Measurements from ENCODE around the gene CNNM3. TPM values are rescaled to one million over a fixed set of nuclear protein-coding genes. Genes with fewer than 3 reads are reported as not detected.

CNNM3 gene
- polyA plus RNA-seq (ENCODE audit: low read depth in 6 of 6) = 10 to 100 TPM in 1 of 6 donors, 1 to 10 TPM in 5; 4.3 to 16.3 (median 6.1) TPM

- DNase-seq = peak; percentile 99
- Mint-ChIP-seq H3K4me3 (peak within 1 kb of the TSS; percentile 84 to 97 (median 92)), H3K36me3 (peaks cover 0 to 7% of the 10 kb centered on the region in 2 donors), H3K27me3 (no peaks in the 10 kb centered on the region), H3K4me1 (peaks cover 45 to 58% (median 51%) of the 10 kb centered on the region in 3 donors), H3K9me3 (no peaks in the 10 kb centered on the region), H3K27ac (peak within 1 kb of the TSS; percentile 47 to 92 (median 58))
- peak; percentile 88 to 90 for ATAC-seq (ENCODE audit: low read depth in 2 of 2)
Observed at GRCh38 chr2:96816127-96816835, at the start of gene CNNM3. CNNM3 (plus strand) TSS chr2:96816268; CDS start chr2:96816278, 10 bp downstream.

GRCh38 chr2:96767135-96767871 lies 48.8 kb upstream of the CNNM3 start:
- Mint-ChIP-seq H3K9me3 (no peaks in the 10 kb centered on the region), H3K27ac (peak overlapping the region in 3 of 6 donors; percentile 22 to 68 (median 62)), H3K4me1 (peaks cover 55 to 79% (median 67%) of the 10 kb centered on the region in 3 donors), H3K27me3 (no peaks in the 10 kb centered on the region), H3K36me3 (no peaks in the 10 kb centered on the region), H3K4me3 (peak overlapping the region; percentile 38 to 85 (median 69))
- no peak for ATAC-seq (ENCODE audit: low read depth in 2 of 2)
- DNase-seq = no peak

GRCh38 chr2:96768083-96768561 lies 47.9 kb upstream of the CNNM3 start:
- ATAC-seq (ENCODE audit: low read depth in 2 of 2) = peak; percentile 72 to 85
- H3K4me1 Mint-ChIP-seq = peaks cover 55 to 79% (median 67%) of the 10 kb centered on the region in 3 donors
- no peaks in the 10 kb centered on the region for H3K27me3 Mint-ChIP-seq
- peak overlapping the region; percentile 39 to 85 (median 60) for H3K4me3 Mint-ChIP-seq
- peak overlapping the region; percentile 20 to 87 (median 60) for H3K27ac Mint-ChIP-seq
- no peaks in the 10 kb centered on the region for H3K9me3 Mint-ChIP-seq
- DNase-seq = peak; percentile 39
- H3K36me3 Mint-ChIP-seq = no peaks in the 10 kb centered on the region

GRCh38 chr2:96769814-96770213 lies 46.3 kb upstream of the CNNM3 start:
- Mint-ChIP-seq H3K4me1 (peaks cover 53 to 77% (median 54%) of the 10 kb centered on the region in 3 donors), H3K36me3 (no peaks in the 10 kb centered on the region), H3K4me3 (no peak overlapping the region), H3K27ac (peak overlapping the region in 3 of 6 donors; percentile 16 to 60 (median 26)), H3K9me3 (no peaks in the 10 kb centered on the region), H3K27me3 (no peaks in the 10 kb centered on the region)
- DNase-seq (no peak), ATAC-seq (ENCODE audit: low read depth in 2 of 2) (no peak)

GRCh38 chr2:96770442-96771202 lies 45.4 kb upstream of the CNNM3 start:
- Mint-ChIP-seq H3K27me3 (no peaks in the 10 kb centered on the region), H3K9me3 (no peaks in the 10 kb centered on the region), H3K36me3 (no peaks in the 10 kb centered on the region), H3K4me1 (peaks cover 59 to 84% (median 60%) of the 10 kb centered on the region in 3 donors), H3K27ac (peak overlapping the region in 3 of 6 donors; percentile 22 to 60 (median 26)), H3K4me3 (no peak overlapping the region)
- DNase-seq (no peak), ATAC-seq (ENCODE audit: low read depth in 2 of 2) (no peak)

GRCh38 chr2:96771796-96772618 lies 44.1 kb upstream of the CNNM3 start:
- Mint-ChIP-seq H3K27ac (peak overlapping the region in 3 of 6 donors; percentile 58 to 80 (median 68)), H3K27me3 (no peaks in the 10 kb centered on the region), H3K4me3 (peak overlapping the region in 5 of 8 donors; percentile 15 to 71 (median 30)), H3K4me1 (peaks cover 58 to 83% (median 63%) of the 10 kb centered on the region in 3 donors), H3K36me3 (no peaks in the 10 kb centered on the region), H3K9me3 (peaks cover 0 to 2% (median 0%) of the 10 kb centered on the region in 7 donors)
- no peak for DNase-seq
- ATAC-seq (ENCODE audit: low read depth in 2 of 2) = no peak

GRCh38 chr2:96772903-96773671 lies 43.0 kb upstream of the CNNM3 start:
- Mint-ChIP-seq H3K36me3 (no peaks in the 10 kb centered on the region), H3K9me3 (peaks cover 0 to 2% (median 0%) of the 10 kb centered on the region in 7 donors), H3K4me3 (peak overlapping the region in 7 of 8 donors; percentile 16 to 84 (median 56)), H3K27me3 (no peaks in the 10 kb centered on the region), H3K27ac (peak overlapping the region in 4 of 6 donors; percentile 15 to 90 (median 86)), H3K4me1 (peaks cover 48 to 75% (median 53%) of the 10 kb centered on the region in 3 donors)
- ATAC-seq (ENCODE audit: low read depth in 2 of 2) (no peak), DNase-seq (no peak)

- peak overlapping the region; percentile 85 to 98 (median 95) for H3K27ac Mint-ChIP-seq
- peak overlapping the region; percentile 84 to 96 (median 93) for H3K4me3 Mint-ChIP-seq
- H3K36me3 Mint-ChIP-seq = no peaks in the 10 kb centered on the region
- H3K9me3 Mint-ChIP-seq = peaks cover 0 to 2% (median 0%) of the 10 kb centered on the region in 7 donors
- DNase-seq (peak; percentile 53), ATAC-seq (ENCODE audit: low read depth in 2 of 2) (peak; percentile 73 to 77)
- no peaks in the 10 kb centered on the region for H3K27me3 Mint-ChIP-seq
- peaks cover 40 to 67% (median 44%) of the 10 kb centered on the region in 3 donors for H3K4me1 Mint-ChIP-seq
Observed at GRCh38 chr2:96773922-96774321, 42.1 kb upstream of the CNNM3 start.

- Mint-ChIP-seq H3K27ac (peak overlapping the region in 5 of 6 donors; percentile 22 to 85 (median 69)), H3K36me3 (peaks cover 0 to 2% of the 10 kb centered on the region in 2 donors), H3K27me3 (no peaks in the 10 kb centered on the region), H3K4me3 (peak overlapping the region in 6 of 8 donors; percentile 29 to 84 (median 56)), H3K4me1 (peaks cover 34 to 55% (median 37%) of the 10 kb centered on the region in 3 donors), H3K9me3 (peaks cover 0 to 2% (median 0%) of the 10 kb centered on the region in 7 donors)
- no peak for ATAC-seq (ENCODE audit: low read depth in 2 of 2)
- no peak for DNase-seq
Observed at GRCh38 chr2:96775160-96775559, 40.9 kb upstream of the CNNM3 start.

GRCh38 chr2:96783388-96783787 lies 32.7 kb upstream of the CNNM3 start:
- H3K27ac Mint-ChIP-seq = no peak overlapping the region
- no peaks in the 10 kb centered on the region for H3K9me3 Mint-ChIP-seq
- ATAC-seq (ENCODE audit: low read depth in 2 of 2) (no peak), DNase-seq (no peak)
- peaks cover 0 to 7% (median 0%) of the 10 kb centered on the region in 3 donors for H3K4me1 Mint-ChIP-seq
- H3K27me3 Mint-ChIP-seq = no peaks in the 10 kb centered on the region
- no peak overlapping the region for H3K4me3 Mint-ChIP-seq
- peaks cover 0 to 6% of the 10 kb centered on the region in 2 donors for H3K36me3 Mint-ChIP-seq

- Mint-ChIP-seq H3K27ac (no peak overlapping the region), H3K36me3 (no peaks in the 10 kb centered on the region), H3K4me1 (peaks cover 1 to 9% (median 5%) of the 10 kb centered on the region in 3 donors), H3K9me3 (no peaks in the 10 kb centered on the region), H3K4me3 (no peak overlapping the region), H3K27me3 (no peaks in the 10 kb centered on the region)
- DNase-seq (no peak), ATAC-seq (ENCODE audit: low read depth in 2 of 2) (no peak)
Observed at GRCh38 chr2:96787411-96787810, 28.7 kb upstream of the CNNM3 start.

All from naive B cell (primary cell).